Thyroid gland (tissue), 4 donors: Measurements from ENCODE around the gene SGSH.

Experiments
- POLR2A ChIP-seq, 2 donors: fragments of 450-650 bp; IDR thresholded peaks; one replicate each; pipeline ENCODE4 v1.6.1; 2017; ENCODE audit warnings: antibody characterized with exemption in 2 of 2, mild to moderate bottlenecking in 2 of 2, moderate library complexity in 1 of 2
- TF ChIP-seq, protein P1 (sequence below), 6 experiments: fragments of 200-600 bp in 3 of 6; fragments of 450-650 bp in 3 of 6; sonication (generic) in 3 of 6; IDR thresholded peaks; one replicate each; pipeline ENCODE4 v1.5.1; 2016 to 2019; ENCODE audit warnings: antibody characterized with exemption in 6 of 6, mild to moderate bottlenecking in 2 of 6, inconsistent platforms in 1 of 6, moderate library complexity in 1 of 6

DNA sequence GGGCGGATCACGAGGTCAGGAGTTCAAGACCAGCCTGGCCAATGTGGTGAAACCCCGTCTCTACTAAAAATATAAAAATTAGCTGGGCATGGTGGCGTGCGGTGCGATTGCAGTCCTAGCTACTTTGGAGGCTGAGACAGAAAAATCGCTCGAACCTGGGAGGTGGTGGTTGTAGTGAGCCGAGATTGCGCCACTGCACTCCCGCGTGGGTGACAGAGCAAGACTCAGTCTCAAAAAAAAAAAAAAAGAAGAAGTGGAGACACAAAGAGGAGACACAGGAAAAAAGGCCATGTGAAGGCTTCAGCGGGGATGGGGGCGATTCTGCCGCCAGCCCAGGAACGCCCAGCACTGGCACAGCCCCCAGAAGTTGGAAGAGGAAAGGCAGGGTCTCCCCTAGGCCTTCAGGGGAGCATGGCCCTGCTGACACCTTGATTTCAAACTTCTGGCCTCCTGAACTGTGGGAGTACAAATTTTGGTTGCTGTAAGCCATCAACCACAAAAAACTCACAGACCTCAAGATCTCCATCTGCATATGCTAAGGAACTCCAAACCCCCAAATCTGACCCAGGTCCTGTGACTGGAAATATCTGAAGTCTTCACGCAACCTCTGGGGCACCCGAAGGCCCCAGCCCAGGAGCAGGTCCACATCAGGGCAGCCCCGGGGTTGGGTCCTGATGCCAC, 7.0 kb downstream of the SGSH start:
- TF ChIP-seq, protein P1, sequence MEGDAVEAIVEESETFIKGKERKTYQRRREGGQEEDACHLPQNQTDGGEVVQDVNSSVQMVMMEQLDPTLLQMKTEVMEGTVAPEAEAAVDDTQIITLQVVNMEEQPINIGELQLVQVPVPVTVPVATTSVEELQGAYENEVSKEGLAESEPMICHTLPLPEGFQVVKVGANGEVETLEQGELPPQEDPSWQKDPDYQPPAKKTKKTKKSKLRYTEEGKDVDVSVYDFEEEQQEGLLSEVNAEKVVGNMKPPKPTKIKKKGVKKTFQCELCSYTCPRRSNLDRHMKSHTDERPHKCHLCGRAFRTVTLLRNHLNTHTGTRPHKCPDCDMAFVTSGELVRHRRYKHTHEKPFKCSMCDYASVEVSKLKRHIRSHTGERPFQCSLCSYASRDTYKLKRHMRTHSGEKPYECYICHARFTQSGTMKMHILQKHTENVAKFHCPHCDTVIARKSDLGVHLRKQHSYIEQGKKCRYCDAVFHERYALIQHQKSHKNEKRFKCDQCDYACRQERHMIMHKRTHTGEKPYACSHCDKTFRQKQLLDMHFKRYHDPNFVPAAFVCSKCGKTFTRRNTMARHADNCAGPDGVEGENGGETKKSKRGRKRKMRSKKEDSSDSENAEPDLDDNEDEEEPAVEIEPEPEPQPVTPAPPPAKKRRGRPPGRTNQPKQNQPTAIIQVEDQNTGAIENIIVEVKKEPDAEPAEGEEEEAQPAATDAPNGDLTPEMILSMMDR (IDR thresholded peaks at IDR 0.05) = no peak
- no peak for TF ChIP-seq POLR2A (IDR thresholded peaks at IDR 0.05)
